NCI-H524 (cell line): ENCODE data around the gene C1D.
"Not testable (repeated sequence)": the region's sequence is repeated elsewhere in the genome, so short reads cannot be mapped to it uniquely, and the experiment has no call there.

Source experiments
- DNase-seq, 2 experiments: peaks; one replicate each; lab custom pipeline; 2025; lab: John Stamatoyannopoulos, UW

Gene C1D

DNA sequence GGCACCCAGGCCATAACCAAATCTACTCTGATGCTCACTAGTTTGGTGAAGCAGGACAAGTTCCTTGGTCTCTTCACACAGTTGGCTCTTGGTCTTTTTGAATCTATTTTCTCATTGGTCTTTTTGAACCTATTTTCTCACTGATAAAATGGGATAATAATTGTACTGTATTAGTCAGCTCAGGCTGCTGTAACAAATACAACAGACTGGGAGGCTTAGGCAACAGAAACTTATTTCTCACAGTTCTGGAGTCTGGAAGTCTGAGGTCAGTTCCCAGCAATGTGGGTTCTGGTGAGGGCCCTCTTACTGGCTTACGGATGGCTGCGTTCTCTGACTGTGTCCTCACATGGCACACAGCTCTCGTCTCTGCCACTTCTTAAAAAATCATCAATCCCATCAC, 63.5 kb downstream of the C1D start:
- DNase-seq = no peak

DNA sequence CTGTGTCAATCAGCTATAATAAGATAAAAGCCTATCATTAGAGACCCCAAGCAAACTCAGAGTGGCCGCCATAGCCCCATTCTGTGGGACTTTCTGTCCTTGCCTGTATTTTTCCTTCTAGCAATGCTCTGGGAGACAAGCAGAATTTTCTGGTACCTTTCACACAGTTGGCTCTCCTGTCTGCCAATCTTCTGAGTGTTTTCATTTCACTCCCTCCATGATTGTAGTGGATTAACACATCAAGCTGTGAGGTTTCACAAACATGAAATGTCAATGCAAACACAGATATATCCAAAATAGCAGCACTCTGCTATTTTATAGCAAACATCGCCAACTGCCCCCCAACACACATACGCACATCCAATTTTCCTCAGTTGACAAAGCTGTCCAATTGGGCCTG, 64.9 kb downstream of the C1D start:
- no peak for DNase-seq

DNA sequence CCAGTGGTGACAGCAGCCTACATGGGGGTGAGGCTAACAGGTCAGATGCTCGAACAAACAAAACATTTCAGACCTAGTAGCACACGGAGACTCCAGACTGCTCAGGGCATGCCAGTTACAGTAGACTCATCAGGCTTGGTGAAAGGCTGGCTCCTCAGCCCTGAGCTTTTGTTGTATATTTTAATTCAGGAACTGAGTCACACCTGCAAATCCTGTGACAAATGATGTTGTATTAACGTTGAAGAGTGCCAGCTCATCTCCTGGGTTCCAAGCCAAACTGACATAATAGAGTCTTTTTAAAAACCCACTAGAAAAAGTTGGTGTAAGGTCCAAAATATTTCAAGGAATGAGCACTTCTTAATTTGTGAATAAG, 65.3 kb downstream of the C1D start:
- no peak for DNase-seq

DNA sequence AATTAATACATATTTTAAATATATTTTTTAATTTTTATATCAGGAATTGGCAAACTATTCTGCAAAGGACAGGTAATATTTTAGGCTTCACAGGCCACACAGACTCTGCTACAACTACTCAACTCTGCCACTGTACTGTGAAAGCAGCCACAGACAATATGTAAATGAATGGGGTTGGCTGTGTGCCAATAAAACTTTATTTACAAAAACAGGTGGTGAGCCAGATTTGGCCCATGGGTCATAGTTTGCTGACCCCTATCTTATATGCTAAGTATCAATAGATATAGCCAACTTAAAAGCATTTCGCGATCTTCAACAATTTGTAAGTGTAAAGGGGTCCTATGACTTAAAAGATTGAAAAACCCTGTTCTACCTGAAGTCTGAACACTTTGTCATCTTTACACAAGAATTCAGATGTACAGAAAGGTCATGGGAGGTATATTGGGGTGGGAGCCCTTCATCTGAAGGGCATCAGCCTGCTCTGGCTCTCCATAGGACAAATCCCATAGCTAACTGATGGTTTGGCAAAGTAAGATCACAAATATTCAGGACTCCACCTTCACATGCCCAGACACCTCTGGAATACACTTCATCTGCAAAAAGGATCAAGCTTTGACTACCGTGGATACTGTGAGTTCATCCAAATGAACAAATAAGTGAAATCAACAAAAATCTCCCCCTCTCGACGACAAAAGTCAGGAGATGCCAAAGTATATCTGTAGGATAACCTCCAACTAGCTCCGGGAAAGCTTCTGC, 65.9 kb downstream of the C1D start:
- no peak for DNase-seq

DNA sequence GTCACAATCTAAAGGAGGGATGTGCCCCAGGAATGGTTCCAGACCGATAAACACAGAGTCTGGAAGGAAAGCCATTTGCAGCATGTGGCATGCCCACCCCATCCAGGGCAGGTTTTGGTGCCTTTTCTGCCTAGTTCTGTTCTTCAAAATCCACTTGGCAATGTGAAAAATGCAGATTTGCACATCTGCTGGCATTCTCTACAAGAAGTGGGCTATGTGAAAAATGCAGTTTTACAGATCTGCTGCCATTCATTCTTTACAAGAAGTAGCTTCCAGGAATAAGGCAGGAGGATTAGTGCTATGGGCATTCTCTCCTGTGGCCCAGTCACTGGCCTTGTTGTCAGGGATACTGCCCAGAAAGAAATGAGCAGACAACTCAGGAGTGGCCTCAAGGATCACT, 68.1 kb downstream of the C1D start:
- no peak for DNase-seq

DNA sequence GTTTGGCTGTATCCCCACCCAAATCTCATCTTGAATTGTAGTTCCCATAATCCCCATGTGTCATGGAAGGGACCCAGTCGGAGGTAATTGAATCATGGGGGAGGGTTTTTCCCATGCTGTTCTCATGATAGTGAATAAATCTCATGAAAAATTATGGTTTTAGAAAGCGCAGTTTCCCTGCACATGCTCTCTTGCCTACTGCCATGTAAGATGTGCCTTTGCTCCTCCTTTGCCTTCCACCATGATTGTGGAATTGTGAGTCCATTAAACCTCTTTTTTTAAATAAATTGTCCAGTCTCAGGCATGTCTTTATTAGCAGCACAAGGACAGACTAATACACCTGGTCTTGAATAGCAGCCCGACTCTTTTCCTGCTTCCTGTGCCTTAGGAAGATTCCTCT, 68.7 kb downstream of the C1D start:
- DNase-seq = not testable (repeated sequence)

DNA sequence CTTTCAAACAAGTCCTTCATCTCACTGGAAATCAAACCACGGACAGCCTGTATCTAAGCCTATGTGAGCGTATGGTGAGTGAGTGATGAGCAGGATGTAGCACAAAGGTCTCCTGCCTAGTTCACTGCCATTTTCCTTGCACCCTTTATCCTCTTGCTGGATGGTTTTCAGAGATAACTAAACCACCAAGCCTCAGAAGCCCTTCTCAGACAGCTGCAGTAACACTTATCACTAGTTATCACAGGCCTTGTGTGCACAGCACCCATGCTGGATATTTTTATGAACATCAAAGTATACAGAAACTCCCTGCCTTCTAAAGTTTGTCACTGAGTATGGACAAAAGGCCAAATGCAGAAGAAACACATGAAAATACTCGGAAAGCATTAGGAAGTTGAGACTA, 69.5 kb downstream of the C1D start:
- DNase-seq = no peak

DNA sequence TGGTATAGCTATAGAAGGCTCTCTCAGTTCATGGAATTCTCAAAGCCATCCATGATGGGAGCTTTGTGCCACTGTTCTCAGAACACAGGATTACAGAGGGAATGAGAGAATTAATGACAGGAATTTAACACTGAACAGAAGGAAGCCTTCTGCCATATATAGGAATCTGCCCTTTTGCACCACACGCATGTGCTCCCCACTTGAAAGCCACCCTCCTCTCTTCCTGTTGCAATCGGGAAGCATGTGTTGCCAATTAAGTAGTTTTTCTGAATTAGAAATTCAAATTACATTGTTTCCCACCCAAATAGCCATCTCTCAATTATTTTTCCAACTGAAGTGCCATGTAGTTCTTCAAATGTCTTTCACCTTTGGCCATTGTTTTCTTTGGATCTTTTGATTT, 71.3 kb downstream of the C1D start:
- no peak for DNase-seq
